Thoracic aorta (tissue), 2 donors: ENCODE data around the gene SGPP1. TPM values are rescaled to one million over a fixed set of nuclear protein-coding genes. Genes with fewer than 3 reads are reported as not detected.
"Not testable (repeated sequence)": the region's sequence is repeated elsewhere in the genome, so short reads cannot be mapped to it uniquely, and the experiment has no call there.

Source experiments
- ATAC-seq: fragments of 150-250 bp; one replicate; pipeline ENCODE4 v1.8.0; 2017; ENCODE audit warnings: low read depth; ENCODE audit not compliant: insufficient number of reproducible peaks, low FRiP score
- DNase-seq: peaks from one replicate; pipeline ENCODE4 v3.0.0-alpha.2; 2020; ENCODE audit warnings: low spot score
- H3K27ac ChIP-seq, 2 donors: fragments of 200-600 bp; sonication (generic); 1 replicate in 1 of 2; 2 replicates in 1 of 2; pipeline ENCODE4 v1.5.1; 2016; ENCODE audit warnings: mild to moderate bottlenecking in 2 of 2, moderate library complexity in 2 of 2
- H3K27me3 ChIP-seq: fragments of 200-600 bp; sonication (generic); replicated peaks from 2 replicates; pipeline ENCODE4 v1.6.0; 2016; ENCODE audit warnings: mild to moderate bottlenecking; ENCODE audit not compliant: insufficient read depth
- H3K36me3 ChIP-seq: fragments of 200-600 bp; sonication (generic); one replicate; pipeline ENCODE4 v1.5.1; 2016
- H3K4me1 ChIP-seq, 2 donors: fragments of 200-600 bp; sonication (generic); 1 replicate in 1 of 2; 2 replicates in 1 of 2; pipeline versions ENCODE4 v1.5.1 to v1.6.0; 2016; ENCODE audit warnings: low read depth in 2 of 2, mild to moderate bottlenecking in 1 of 2; ENCODE audit not compliant: control insufficient read depth in 1 of 2
- H3K4me3 ChIP-seq: fragments of 200-600 bp; sonication (generic); 2 replicates; pipeline ENCODE4 v1.5.1; 2016; ENCODE audit warnings: mild to moderate bottlenecking
- H3K9me3 ChIP-seq: fragments of 200-600 bp; sonication (generic); 2 replicates; pipeline ENCODE4 v1.5.1; 2016
- total RNA-seq, 2 donors: library from RNA; depleted of rRNA; stranded (reverse); fragments of >200 nt; gene quantifications; one replicate each; pipeline versions ENCODE4 v1.1.0 to v1.2.3, GENCODE V29; 2016
- TF ChIP-seq, protein P1 (sequence below): fragments of 200-600 bp; sonication (generic); IDR thresholded peaks from one replicate; pipeline ENCODE4 v1.5.1; 2019; ENCODE audit warnings: antibody characterized with exemption

The SGPP1 gene
- total RNA-seq, 2 donors from 2014 or later = 24.6 to 28.4 TPM

DNA sequence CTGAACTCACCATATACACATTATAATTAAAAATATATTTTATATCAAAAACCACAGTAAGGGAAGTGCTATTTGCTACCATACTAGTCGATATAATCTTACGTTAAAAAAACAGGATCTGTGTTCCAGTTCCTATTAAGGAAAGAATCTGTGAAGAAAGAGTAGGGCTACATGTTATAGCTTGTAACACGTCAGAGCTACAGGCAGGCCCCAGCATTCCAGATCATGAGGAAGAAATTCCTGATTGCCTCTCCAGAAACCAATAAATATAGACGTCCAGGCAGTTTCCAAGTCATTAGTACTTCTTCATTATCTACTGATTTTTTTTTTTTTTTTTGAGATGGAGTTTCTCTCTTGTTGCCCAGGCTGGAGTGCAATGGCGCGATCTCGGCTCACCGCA is 20.6 kb downstream of the SGPP1 start:
- no peak for ATAC-seq
- Histone ChIP-seq H3K4me3 (no peak overlapping the region), H3K4me1 (peaks cover 6% of the 10 kb centered on the region in 2 donors), H3K9me3 (no peaks in the 10 kb centered on the region), H3K36me3 (no peaks in the 10 kb centered on the region), H3K27me3 (no peaks in the 10 kb centered on the region), H3K27ac (no peak overlapping the region)
- TF ChIP-seq, protein P1, sequence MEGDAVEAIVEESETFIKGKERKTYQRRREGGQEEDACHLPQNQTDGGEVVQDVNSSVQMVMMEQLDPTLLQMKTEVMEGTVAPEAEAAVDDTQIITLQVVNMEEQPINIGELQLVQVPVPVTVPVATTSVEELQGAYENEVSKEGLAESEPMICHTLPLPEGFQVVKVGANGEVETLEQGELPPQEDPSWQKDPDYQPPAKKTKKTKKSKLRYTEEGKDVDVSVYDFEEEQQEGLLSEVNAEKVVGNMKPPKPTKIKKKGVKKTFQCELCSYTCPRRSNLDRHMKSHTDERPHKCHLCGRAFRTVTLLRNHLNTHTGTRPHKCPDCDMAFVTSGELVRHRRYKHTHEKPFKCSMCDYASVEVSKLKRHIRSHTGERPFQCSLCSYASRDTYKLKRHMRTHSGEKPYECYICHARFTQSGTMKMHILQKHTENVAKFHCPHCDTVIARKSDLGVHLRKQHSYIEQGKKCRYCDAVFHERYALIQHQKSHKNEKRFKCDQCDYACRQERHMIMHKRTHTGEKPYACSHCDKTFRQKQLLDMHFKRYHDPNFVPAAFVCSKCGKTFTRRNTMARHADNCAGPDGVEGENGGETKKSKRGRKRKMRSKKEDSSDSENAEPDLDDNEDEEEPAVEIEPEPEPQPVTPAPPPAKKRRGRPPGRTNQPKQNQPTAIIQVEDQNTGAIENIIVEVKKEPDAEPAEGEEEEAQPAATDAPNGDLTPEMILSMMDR = no peak
- DNase-seq = no peak

DNA sequence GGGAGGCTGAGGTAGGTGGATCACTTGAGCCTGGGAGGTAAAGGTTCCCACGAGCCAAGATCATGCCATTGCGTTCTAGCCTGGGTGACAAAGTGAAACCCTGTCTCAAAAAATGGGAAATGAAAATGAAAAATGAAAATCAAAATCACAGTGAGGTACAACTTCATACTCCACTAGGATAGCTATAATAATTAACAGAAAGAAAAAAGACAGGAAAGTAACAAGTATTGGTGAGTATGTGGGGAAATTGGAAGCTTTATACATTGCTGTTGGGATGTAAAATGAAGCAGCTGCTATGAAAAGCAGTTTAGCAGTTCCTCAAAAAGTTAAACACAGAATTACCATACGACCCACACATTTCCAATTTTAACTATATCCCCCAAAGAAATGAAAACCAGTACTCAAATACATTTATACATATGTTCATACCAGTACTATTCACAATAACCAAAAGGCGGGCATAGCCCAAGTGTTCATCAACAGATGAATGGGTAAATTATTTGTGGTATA is 22.2 kb downstream of the SGPP1 start:
- TF ChIP-seq, protein P1 = no peak
- Histone ChIP-seq H3K27me3 (no peaks in the 10 kb centered on the region), H3K4me1 (peaks cover 5 to 6% of the 10 kb centered on the region in 2 donors), H3K9me3 (no peaks in the 10 kb centered on the region), H3K4me3 (no peak overlapping the region), H3K36me3 (no peaks in the 10 kb centered on the region), H3K27ac (no peak overlapping the region)
- no peak for ATAC-seq
- DNase-seq = no peak

DNA sequence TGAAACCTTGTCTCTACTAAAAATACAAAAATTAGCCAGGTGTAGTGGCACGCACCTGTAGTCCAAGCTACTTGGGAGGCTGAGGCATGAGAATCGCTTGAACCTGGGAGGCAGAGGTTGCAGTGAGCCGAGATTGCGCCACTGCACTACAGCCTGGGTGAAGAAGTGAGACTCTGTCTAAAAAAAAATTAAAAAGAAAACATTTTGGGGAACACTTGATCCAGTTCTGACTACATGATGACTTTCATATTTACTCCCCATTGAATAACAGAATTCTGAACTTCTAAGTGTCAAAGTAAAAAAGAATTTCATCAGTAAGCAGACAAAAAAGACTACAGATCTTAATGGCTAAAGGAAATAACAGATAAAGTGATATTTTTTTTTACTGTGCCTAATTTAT is 25.3 kb downstream of the SGPP1 start:
- not testable (repeated sequence) for H3K27ac ChIP-seq, H3K36me3 ChIP-seq, H3K4me1 ChIP-seq, H3K9me3 ChIP-seq, H3K4me3 ChIP-seq, ATAC-seq, DNase-seq, H3K27me3 ChIP-seq

DNA sequence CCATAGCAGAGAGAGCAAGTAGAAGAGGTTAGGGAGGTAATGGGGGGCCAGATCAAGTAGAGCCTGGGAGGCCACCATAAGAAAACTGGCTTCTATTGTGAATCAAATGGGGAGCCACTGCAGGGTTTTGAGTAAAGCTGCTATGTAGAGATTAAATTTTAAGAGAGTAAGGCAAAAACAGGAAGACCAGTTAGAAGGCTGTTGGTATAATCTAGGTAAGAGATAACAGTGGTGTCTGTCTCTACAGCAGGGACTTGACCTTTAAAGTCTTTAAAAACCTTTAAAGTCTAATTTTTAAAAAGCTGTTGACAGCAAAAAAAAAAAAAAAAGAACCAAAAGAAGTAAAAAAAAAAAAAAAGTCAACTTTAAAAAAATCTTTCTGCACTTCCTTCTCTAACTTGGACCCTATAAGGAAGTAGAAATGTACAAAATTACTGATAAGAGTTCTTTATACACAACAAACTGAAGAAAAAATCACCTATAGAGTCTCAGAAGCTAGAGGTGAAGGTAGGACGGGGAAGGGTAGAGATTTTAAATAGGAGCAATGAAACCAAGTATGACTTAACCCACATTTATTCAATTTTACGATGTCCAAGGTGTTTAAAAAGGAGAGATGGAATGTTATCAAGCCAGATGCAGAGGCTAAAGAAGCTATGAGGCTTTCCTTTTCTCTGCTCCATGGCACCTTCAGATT is 26.1 kb downstream of the SGPP1 start:
- ATAC-seq = no peak
- no peak for DNase-seq
- no peaks in the 10 kb centered on the region for H3K36me3 ChIP-seq
- H3K27me3 ChIP-seq = no peaks in the 10 kb centered on the region
- TF ChIP-seq, protein P1 = no peak
- no peak overlapping the region for H3K27ac ChIP-seq
- H3K4me3 ChIP-seq = no peak overlapping the region
- H3K4me1 ChIP-seq = peaks cover 0 to 6% of the 10 kb centered on the region in 2 donors
- no peaks in the 10 kb centered on the region for H3K9me3 ChIP-seq

DNA sequence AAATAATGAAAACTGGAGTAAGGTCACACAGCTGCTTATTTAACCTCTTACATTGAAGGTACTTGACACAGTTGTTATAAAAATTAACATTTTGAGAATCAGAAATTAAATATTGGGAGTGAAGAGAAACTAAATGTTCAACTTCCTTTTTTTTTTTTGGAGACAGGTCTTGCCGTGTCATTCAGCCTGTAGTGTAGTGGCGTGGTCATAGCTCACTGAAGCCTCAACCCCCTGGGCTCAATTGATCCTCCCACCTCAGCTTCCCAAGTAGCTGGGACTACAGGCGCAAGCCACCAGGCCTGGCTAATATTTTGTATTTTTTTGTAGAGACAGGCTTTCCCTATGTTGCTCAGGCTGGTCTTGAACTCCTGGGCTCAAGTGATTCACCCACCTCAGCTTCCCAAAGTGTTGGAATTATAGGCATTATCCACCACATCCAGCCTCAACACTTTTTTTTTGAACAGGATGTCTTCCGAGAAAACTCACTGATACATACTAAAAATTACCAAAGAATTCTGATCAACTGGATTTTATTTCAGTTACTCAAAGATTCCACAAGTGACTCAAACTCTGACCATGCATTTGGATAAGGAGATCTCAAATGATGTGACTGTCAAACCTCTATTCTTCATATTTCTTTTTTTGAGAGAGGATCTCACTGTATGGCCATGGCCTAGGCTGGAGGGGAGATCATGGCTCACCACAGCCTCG is 35.4 kb downstream of the SGPP1 start:
- TF ChIP-seq, protein P1 = no peak
- Histone ChIP-seq H3K4me3 (no peak overlapping the region), H3K27me3 (no peaks in the 10 kb centered on the region), H3K27ac (no peak overlapping the region), H3K9me3 (no peaks in the 10 kb centered on the region), H3K36me3 (no peaks in the 10 kb centered on the region), H3K4me1 (no peaks in the 10 kb centered on the region)
- ATAC-seq (no peak), DNase-seq (no peak)
